HCT116 (cell line): ENCODE results near the gene TUBB6. TPM values are rescaled to one million over a fixed set of nuclear protein-coding genes. Genes with fewer than 3 reads are reported as not detected.

Source experiments
- ATAC-seq: fragments of 200-7000 bp; cut with Tn5 transposase; 2 replicates; pipeline ENCODE4 v1.9.1; 2020; ENCODE audit warnings: mild to moderate bottlenecking, moderate library complexity
- BruUV-seq: library from RNA; stranded (reverse); fragments of 400-500 nt; replicated peaks from 2 replicates; lab custom pipeline; 2021; lab: Mats Ljungman, UMichigan
- CTCF ChIA-PET: fragments of 300-600 bp; sonication (Branson Sonifier 250); formaldehyde crosslinking; loops from one replicate; lab custom pipeline; 2021; ENCODE audit warnings: antibody characterized with exemption; lab: Charles Lee
- POLR2A ChIA-PET: fragments of 300-600, 350-600 bp; sonication (Branson Sonifier 250); formaldehyde crosslinking; loops from one replicate; lab custom pipeline; 2021; ENCODE audit warnings: antibody characterized with exemption; lab: Charles Lee
- RAD21 ChIA-PET, 2 experiments: fragments of 300-600 bp; sonication (Branson Sonifier 250); formaldehyde crosslinking; loops; one replicate each; lab custom pipeline; 2023; ENCODE audit warnings: low total read pairs in 2 of 2; ENCODE audit not compliant: uncharacterized antibody in 2 of 2, unreplicated experiment in 2 of 2, low non-redundant PET in 1 of 2; lab: Charles Lee
- DNase-seq: peaks from one replicate; pipeline ENCODE4 v3.0.0-alpha.2; 2010; ENCODE audit warnings: low read depth, low spot score
- H2AFZ ChIP-seq: fragments of 200-600 bp; shearing (Covaris generic), sonication (generic); 2 replicates; pipeline ENCODE4 v1.6.1; 2017; ENCODE audit warnings: low read depth, mixed run types, mixed read lengths, antibody characterized with exemption, low read length; ENCODE audit not compliant: poor library complexity, severe bottlenecking
- H3K27ac ChIP-seq: 2 replicates; pipeline ENCODE4 v1.5.1; 2012; ENCODE audit warnings: low read depth, low read length
- H3K27me3 ChIP-seq: fragments of 200-600 bp; sonication (generic); 2 replicates; pipeline ENCODE4 v1.6.1; 2016; ENCODE audit warnings: mixed run types, low read length, mixed read lengths; ENCODE audit not compliant: insufficient read depth
- H3K36me3 ChIP-seq, 2 experiments: fragments of 200-500 bp in 1 of 2; fragments of 200-600 bp in 1 of 2; sonication (Bioruptor generic) in 1 of 2; sonication (generic) in 1 of 2; 2 replicates each; pipeline versions ENCODE4 v1.5.1 to v1.6.1; 2014 to 2016; ENCODE audit warnings: low read length in 2 of 2, inconsistent platforms in 1 of 2, mixed read lengths in 1 of 2, mixed run types in 1 of 2; ENCODE audit not compliant: insufficient read depth in 2 of 2, control insufficient read depth in 1 of 2
- H3K4me1 ChIP-seq, 2 experiments: fragments of 200-600 bp in 1 of 2; sonication (generic) in 1 of 2; 2 replicates each; pipeline versions ENCODE4 v1.5.1 to v1.6.1; 2012 to 2017; ENCODE audit warnings: low read length in 2 of 2, inconsistent platforms in 1 of 2, mild to moderate bottlenecking in 1 of 2, mixed read lengths in 1 of 2, mixed run types in 1 of 2, moderate library complexity in 1 of 2; ENCODE audit not compliant: insufficient read depth in 2 of 2, control insufficient read depth in 1 of 2
- H3K4me2 ChIP-seq: fragments of 200-600 bp; sonication (generic); 2 replicates; pipeline ENCODE4 v1.6.1; 2017; ENCODE audit warnings: mixed run types, low read length, mixed read lengths
- H3K4me3 ChIP-seq, 2 experiments: fragments of 200-600 bp in 1 of 2; sonication (generic) in 1 of 2; replicated peaks in 1 of 2; 2 replicates each; pipeline ENCODE4 v1.5.1; 2011 to 2016; ENCODE audit warnings: low read length in 2 of 2, control low read depth in 1 of 2, low read depth in 1 of 2, mild to moderate bottlenecking in 1 of 2, mixed read lengths in 1 of 2, mixed run types in 1 of 2
- H3K79me2 ChIP-seq: fragments of 200-600 bp; sonication (generic); 2 replicates; pipeline ENCODE4 v1.6.1; 2017; ENCODE audit warnings: mild to moderate bottlenecking, mixed run types, low read length, moderate library complexity, mixed read lengths; ENCODE audit not compliant: insufficient read depth
- H3K9ac ChIP-seq: fragments of 200-600 bp; sonication (generic); 2 replicates; pipeline ENCODE4 v1.6.1; 2016; ENCODE audit warnings: low read length, mixed read lengths
- H3K9me2 ChIP-seq: fragments of 200-600 bp; sonication (generic), shearing (Covaris generic); 2 replicates; pipeline ENCODE4 v1.6.1; 2017; ENCODE audit warnings: mixed run types, mild to moderate bottlenecking, moderate library complexity; ENCODE audit not compliant: insufficient read depth
- H3K9me3 ChIP-seq, 2 experiments: fragments of 200-500 bp in 1 of 2; fragments of 200-600 bp in 1 of 2; sonication (Bioruptor generic) in 1 of 2; sonication (generic) in 1 of 2; 2 replicates each; pipeline ENCODE4 v1.6.1; 2014 to 2017; ENCODE audit warnings: low read length in 2 of 2, mixed read lengths in 2 of 2, inconsistent platforms in 1 of 2, low read depth in 1 of 2, mild to moderate bottlenecking in 1 of 2, mixed run types in 1 of 2, moderate library complexity in 1 of 2; ENCODE audit not compliant: control insufficient read depth in 1 of 2, insufficient read depth in 1 of 2
- H4K20me1 ChIP-seq: fragments of 200-600 bp; sonication (generic), shearing (Covaris generic); 2 replicates; pipeline ENCODE4 v1.6.1; 2017; ENCODE audit warnings: mixed run types, mild to moderate bottlenecking, moderate library complexity; ENCODE audit not compliant: insufficient read depth
- CBX3 ChIP-seq: IDR thresholded peaks from 2 replicates; pipeline ENCODE4 v1.6.1; 2012; ENCODE audit warnings: low read depth
- CEBPB ChIP-seq: IDR thresholded peaks from 2 replicates; pipeline ENCODE4 v1.6.1; 2012; ENCODE audit warnings: low read depth
- EGR1 ChIP-seq: IDR thresholded peaks from 2 replicates; pipeline ENCODE4 v1.6.1; 2012; ENCODE audit warnings: low read depth
- FOSL1 ChIP-seq: IDR thresholded peaks from 2 replicates; pipeline ENCODE4 v1.6.1; 2012; ENCODE audit warnings: low read depth
- JUND ChIP-seq: IDR thresholded peaks from 2 replicates; pipeline ENCODE4 v1.6.1; 2012
- POLR2A ChIP-seq: IDR thresholded peaks from 2 replicates; pipeline ENCODE4 v1.7.0; 2011; ENCODE audit warnings: borderline replicate concordance; ENCODE audit not compliant: insufficient read depth, insufficient read length; ENCODE audit errors: extremely low read depth
- POLR2AphosphoS5 ChIP-seq: IDR thresholded peaks from 2 replicates; pipeline ENCODE4 v1.6.1; 2011; ENCODE audit warnings: mild to moderate bottlenecking, low read depth, low read length, moderate library complexity
- RAD21 ChIP-seq: IDR thresholded peaks from 2 replicates; pipeline ENCODE4 v1.6.1; 2012; ENCODE audit warnings: low read depth, mild to moderate bottlenecking
- SP1 ChIP-seq: IDR thresholded peaks from 2 replicates; pipeline ENCODE4 v1.6.1; 2012; ENCODE audit warnings: low read depth
- ZFX ChIP-seq: fragments of 450-650 bp; IDR thresholded peaks from 2 replicates; pipeline ENCODE4 v1.6.1; 2017
- ZNF274 ChIP-seq: fragments of 200-500 bp; sonication (Bioruptor generic); IDR thresholded peaks from 2 replicates; pipeline ENCODE4 v1.6.1; 2014; ENCODE audit warnings: mild to moderate bottlenecking, low read depth, low read length, inconsistent platforms
- intact Hi-C: fragments of 100-400 bp; cut with micrococcal nuclease; formaldehyde crosslinking; loops from 2 replicates; pipeline ENCODE4 v1.10.0; 2022
- total RNA-seq: library from RNA; stranded (reverse); gene quantifications from one replicate; pipeline ENCODE4 v1.2.1, GENCODE V29; 2021; ENCODE audit not compliant: unreplicated experiment
- TF ChIP-seq, protein P1 (sequence below): IDR thresholded peaks from 2 replicates; pipeline ENCODE4 v1.6.1; 2012
- TF ChIP-seq, protein P2 (sequence below): IDR thresholded peaks from 2 replicates; pipeline ENCODE4 v1.6.1; 2011; ENCODE audit warnings: mild to moderate bottlenecking, low read length, moderate library complexity; ENCODE audit not compliant: insufficient replicate concordance; ENCODE audit errors: extremely low read depth
- TF ChIP-seq, protein P3 (sequence below): IDR thresholded peaks from 2 replicates; pipeline ENCODE4 v1.6.1; 2012

The TUBB6 gene
- total RNA-seq, 1 experiment from 2014 or later, result 87.4 TPM

DNA sequence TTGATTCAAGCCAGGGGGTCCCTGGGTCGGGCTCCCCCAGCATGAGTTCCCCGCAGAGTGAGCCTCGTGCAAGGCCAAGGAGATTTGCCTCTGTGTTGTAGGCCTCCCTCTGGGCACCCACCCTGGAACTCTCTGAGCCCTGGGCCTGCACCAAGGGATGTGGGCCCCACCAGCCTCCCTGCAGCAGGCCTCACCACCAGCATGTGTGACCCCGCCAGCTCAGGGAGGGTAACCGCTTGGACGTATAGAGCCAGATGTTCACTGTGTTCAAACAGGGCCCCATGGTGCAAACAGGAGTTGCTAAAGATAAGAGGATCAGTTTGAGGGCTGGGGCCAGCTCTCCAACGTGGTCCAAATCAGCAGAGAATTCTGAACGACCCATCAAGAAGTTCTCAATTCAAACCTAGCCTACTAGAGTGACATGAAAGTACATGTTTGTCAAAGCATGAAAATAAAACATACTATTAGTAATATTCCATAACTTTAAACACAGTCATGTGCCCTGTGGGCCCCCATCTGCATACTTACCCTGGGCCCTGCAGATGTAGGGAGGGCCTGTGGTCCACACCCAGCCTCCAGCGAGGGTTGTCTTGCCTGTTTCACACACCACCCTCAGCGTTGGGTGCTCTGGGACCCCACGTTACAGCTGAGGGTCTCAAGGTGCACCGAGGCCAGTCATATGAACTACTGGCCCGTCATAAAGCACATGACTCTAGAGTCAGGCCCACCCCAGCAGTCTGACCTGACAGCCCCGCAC lies 5.5 kb upstream of the TUBB6 start:
- POLR2A ChIA-PET, result no interaction called here

DNA sequence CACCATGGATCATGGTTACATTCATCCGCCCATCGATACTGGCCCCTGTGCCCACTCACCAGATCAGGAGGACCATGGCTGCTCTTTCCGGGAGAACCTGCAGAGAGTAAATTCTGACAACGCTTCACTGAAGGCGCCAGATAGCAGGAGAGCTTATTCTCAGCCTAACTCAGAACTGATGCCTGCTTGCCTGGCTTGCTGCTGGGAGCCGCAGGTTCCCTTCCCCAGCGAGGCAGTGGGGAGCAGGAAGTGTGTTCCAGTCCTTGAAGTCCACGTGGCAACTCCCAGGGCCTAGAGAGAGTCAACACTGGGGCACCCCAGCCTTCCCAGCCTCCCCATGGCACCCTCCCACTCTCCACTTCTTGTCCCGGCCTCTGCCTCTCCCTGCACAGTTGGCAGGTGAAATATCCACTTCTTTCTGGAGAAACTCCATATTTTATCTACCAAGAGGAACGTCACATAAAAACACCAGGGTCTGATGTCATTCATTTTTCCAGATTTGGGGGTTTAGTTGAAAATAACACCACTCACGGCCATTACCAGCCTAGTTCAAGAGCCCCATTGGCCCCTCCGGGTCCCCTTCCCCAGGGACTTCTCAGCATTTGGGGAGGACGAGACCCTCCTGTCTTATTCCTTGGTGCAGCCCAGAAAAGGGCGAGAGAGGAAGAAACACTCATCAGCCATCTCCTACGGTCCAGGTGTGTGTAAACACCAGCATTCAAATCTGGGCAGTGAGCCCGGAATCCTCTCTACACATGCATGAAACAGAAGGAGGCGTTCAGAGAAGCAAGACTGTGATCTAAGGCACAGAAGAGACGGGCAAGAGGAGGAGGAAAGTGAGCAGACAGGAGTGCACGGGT lies 3.5 kb upstream of the TUBB6 start:
- Histone ChIP-seq H3K9ac (no peak overlapping the region), H3K79me2 (peaks cover 14% of the 10 kb centered on the region), H2AFZ (no peak overlapping the region), H4K20me1 (no peaks in the 10 kb centered on the region), H3K36me3 (peaks cover 0 to 2% of the 10 kb centered on the region in 2 experiments; a peak in 1 of 4 replicates), H3K9me2 (no peaks in the 10 kb centered on the region), H3K9me3 (no peaks in the 10 kb centered on the region), H3K4me2 (no peak overlapping the region)
- intact Hi-C loops, result no loop called here
- no TSS peak for BruUV-seq
- ChIA-PET POLR2A (no interaction called here), RAD21 (no interaction called here)
- TF ChIP-seq, protein P1, sequence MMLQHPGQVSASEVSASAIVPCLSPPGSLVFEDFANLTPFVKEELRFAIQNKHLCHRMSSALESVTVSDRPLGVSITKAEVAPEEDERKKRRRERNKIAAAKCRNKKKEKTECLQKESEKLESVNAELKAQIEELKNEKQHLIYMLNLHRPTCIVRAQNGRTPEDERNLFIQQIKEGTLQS, result no peak
- no peak for TF ChIP-seq CEBPB
- no peak for TF ChIP-seq SP1
- TF ChIP-seq, protein P2, sequence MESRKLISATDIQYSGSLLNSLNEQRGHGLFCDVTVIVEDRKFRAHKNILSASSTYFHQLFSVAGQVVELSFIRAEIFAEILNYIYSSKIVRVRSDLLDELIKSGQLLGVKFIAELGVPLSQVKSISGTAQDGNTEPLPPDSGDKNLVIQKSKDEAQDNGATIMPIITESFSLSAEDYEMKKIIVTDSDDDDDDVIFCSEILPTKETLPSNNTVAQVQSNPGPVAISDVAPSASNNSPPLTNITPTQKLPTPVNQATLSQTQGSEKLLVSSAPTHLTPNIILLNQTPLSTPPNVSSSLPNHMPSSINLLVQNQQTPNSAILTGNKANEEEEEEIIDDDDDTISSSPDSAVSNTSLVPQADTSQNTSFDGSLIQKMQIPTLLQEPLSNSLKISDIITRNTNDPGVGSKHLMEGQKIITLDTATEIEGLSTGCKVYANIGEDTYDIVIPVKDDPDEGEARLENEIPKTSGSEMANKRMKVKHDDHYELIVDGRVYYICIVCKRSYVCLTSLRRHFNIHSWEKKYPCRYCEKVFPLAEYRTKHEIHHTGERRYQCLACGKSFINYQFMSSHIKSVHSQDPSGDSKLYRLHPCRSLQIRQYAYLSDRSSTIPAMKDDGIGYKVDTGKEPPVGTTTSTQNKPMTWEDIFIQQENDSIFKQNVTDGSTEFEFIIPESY, result no peak
- no peak for TF ChIP-seq ZNF274
- no peak for TF ChIP-seq FOSL1
- TF ChIP-seq, all 23 proteins: peak for 0
- Histone ChIP-seq H3K4me1 (peaks cover 9 to 15% of the 10 kb centered on the region in 2 experiments), H3K27ac (no peak overlapping the region), H3K27me3 (no peaks in the 10 kb centered on the region), H3K4me3 (no peak overlapping the region)
- DNase-seq (no peak), ATAC-seq (no peak)
- CTCF ChIA-PET, result no interaction called here

More for the DNA sequence above, 5.5 kb upstream of the TUBB6 start:
- no peak overlapping the region for H3K4me2 ChIP-seq
- H2AFZ ChIP-seq, result no peak overlapping the region
- BruUV-seq, result no TSS peak
- H3K4me1 ChIP-seq, result peaks cover 5 to 6% of the 10 kb centered on the region in 2 experiments; a peak in 3 of 4 replicates
- no peak for ATAC-seq
- no peaks in the 10 kb centered on the region for H4K20me1 ChIP-seq
- RAD21 ChIA-PET, result no interaction called here
- H3K27ac ChIP-seq, result no peak overlapping the region
- H3K27me3 ChIP-seq, result no peaks in the 10 kb centered on the region
- H3K9ac ChIP-seq, result no peak overlapping the region
- TF ChIP-seq JUND (no peak), CBX3 (no peak), SP1 (no peak), RAD21 (no peak), POLR2AphosphoS5 (no peak), EGR1 (no peak), ZFX (no peak), POLR2A (no peak)
- TF ChIP-seq, protein P1, result no peak
- TF ChIP-seq, protein P3, sequence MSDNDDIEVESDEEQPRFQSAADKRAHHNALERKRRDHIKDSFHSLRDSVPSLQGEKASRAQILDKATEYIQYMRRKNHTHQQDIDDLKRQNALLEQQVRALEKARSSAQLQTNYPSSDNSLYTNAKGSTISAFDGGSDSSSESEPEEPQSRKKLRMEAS, result no peak
- H3K9me3 ChIP-seq, result no peaks in the 10 kb centered on the region
- H3K79me2 ChIP-seq, result no peaks in the 10 kb centered on the region
- no peak for DNase-seq
- H3K36me3 ChIP-seq, result no peaks in the 10 kb centered on the region
- CTCF ChIA-PET, result no interaction called here
- intact Hi-C loops, result no loop called here
- no peak overlapping the region for H3K4me3 ChIP-seq
- H3K9me2 ChIP-seq, result no peaks in the 10 kb centered on the region
